ENCODE results near the gene SLC44A4.

- TF ChIP-seq CTCF (IDR thresholded peaks at IDR 0.05), result no peak
- peak; percentile 100 for TF ChIP-seq POLR2A (IDR thresholded peaks at IDR 0.05)
These were observed 51.3 kb downstream of the SLC44A4 start, which contains the start of gene HSPA1B for GRCh38 chr6:31827286-31828079.
